Fibroblast of skin of left biceps (primary cell): ENCODE measurements around the gene C11orf65.

Source experiments
- DNase-seq, 2 experiments: peaks; one replicate each; pipeline ENCODE4 v3.0.0-alpha.2; 2013; ENCODE audit warnings: low read depth in 2 of 2

The C11orf65 gene

GRCh38 chr11:108467091-108467823 is at the start of gene C11orf65:
C11orf65 (minus strand) TSS chr11:108467529; CDS start chr11:108461559, 5,970 bp downstream.
- DNase-seq, result peak; percentile 90 to 92

GRCh38 chr11:108516125-108516524 is 48.8 kb upstream of the C11orf65 start:
- DNase-seq, result no peak

- DNase-seq, result no peak
These were observed 45.4 kb upstream of the C11orf65 start for GRCh38 chr11:108512708-108513107.

- DNase-seq, result peak; percentile 34 to 35
These were observed 44.6 kb upstream of the C11orf65 start for GRCh38 chr11:108511851-108512474.

GRCh38 chr11:108508653-108509593 is 41.6 kb upstream of the C11orf65 start:
- DNase-seq, result no peak

GRCh38 chr11:108501396-108501795 is 34.1 kb upstream of the C11orf65 start:
- no peak for DNase-seq

- no peak for DNase-seq
These were observed 33.4 kb upstream of the C11orf65 start for GRCh38 chr11:108500721-108501120.

GRCh38 chr11:108500169-108500568 is 32.8 kb upstream of the C11orf65 start:
- DNase-seq, result no peak

- no peak for DNase-seq
These were observed 31.6 kb upstream of the C11orf65 start for GRCh38 chr11:108498816-108499408.

- DNase-seq, result peak in 1 of 2 experiments; percentile 17
These were observed 30.9 kb upstream of the C11orf65 start, which contains the start of gene POGLUT3 for GRCh38 chr11:108498046-108498815. POGLUT3 (minus strand) TSS chr11:108498384; CDS start chr11:108498366, 18 bp downstream.

GRCh38 chr11:108497317-108498045 is 30.2 kb upstream of the C11orf65 start:
- DNase-seq, result peak; percentile 96

GRCh38 chr11:108496643-108497256 is 29.4 kb upstream of the C11orf65 start:
- no peak for DNase-seq

GRCh38 chr11:108495326-108495725 is 28.0 kb upstream of the C11orf65 start:
- DNase-seq, result no peak

- DNase-seq, result no peak
These were observed 26.9 kb upstream of the C11orf65 start for GRCh38 chr11:108494182-108494581.

GRCh38 chr11:108491936-108492335 is 24.6 kb upstream of the C11orf65 start:
- no peak for DNase-seq

- DNase-seq, result no peak
These were observed 19.5 kb upstream of the C11orf65 start for GRCh38 chr11:108486828-108487227.

- no peak for DNase-seq
These were observed 19.0 kb upstream of the C11orf65 start for GRCh38 chr11:108486331-108486730.

- no peak for DNase-seq
These were observed 15.8 kb upstream of the C11orf65 start for GRCh38 chr11:108483163-108483562.

GRCh38 chr11:108474664-108475463 is 7.5 kb upstream of the C11orf65 start:
- DNase-seq, result no peak
